ENCODE results near the gene MMP14.

The MMP14 gene

DNA sequence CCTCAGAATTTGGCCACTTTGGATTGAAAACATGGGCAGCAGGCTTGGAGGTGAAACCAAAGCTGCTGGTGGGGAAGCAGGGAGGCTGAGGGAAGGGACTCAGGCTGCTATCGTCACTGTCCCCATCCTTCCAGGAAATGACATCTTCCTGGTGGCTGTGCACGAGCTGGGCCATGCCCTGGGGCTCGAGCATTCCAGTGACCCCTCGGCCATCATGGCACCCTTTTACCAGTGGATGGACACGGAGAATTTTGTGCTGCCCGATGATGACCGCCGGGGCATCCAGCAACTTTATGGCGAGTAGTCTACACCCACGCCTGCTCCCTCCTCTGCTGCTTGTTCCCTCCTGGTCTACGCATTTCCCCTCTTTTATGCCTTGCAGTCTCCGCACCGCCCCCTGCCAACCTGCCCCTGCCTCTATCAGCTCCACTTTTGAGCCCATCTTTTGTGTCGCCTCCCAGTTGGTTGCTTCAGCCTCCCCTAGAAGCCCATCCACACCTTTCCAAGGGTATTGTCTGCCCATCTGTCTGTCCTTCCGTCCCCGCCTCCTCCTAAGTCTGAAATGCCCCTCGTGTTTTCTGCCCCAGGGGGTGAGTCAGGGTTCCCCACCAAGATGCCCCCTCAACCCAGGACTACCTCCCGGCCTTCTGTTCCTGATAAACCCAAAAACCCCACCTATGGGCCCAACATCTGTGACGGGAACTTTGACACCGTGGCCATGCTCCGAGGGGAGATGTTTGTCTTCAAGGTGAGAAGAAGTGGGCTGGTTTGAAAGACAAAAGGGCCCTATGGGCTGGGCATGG lies 6.9 kb downstream of the MMP14 start:
- no peak overlapping the region for H3K4me3 ChIP-seq (ENCODE audit: low read depth, low read length)
- TF ChIP-seq, protein P1, sequence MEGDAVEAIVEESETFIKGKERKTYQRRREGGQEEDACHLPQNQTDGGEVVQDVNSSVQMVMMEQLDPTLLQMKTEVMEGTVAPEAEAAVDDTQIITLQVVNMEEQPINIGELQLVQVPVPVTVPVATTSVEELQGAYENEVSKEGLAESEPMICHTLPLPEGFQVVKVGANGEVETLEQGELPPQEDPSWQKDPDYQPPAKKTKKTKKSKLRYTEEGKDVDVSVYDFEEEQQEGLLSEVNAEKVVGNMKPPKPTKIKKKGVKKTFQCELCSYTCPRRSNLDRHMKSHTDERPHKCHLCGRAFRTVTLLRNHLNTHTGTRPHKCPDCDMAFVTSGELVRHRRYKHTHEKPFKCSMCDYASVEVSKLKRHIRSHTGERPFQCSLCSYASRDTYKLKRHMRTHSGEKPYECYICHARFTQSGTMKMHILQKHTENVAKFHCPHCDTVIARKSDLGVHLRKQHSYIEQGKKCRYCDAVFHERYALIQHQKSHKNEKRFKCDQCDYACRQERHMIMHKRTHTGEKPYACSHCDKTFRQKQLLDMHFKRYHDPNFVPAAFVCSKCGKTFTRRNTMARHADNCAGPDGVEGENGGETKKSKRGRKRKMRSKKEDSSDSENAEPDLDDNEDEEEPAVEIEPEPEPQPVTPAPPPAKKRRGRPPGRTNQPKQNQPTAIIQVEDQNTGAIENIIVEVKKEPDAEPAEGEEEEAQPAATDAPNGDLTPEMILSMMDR (IDR thresholded peaks at IDR 0.05; ENCODE audit: low read depth, low read length): no peak

DNA sequence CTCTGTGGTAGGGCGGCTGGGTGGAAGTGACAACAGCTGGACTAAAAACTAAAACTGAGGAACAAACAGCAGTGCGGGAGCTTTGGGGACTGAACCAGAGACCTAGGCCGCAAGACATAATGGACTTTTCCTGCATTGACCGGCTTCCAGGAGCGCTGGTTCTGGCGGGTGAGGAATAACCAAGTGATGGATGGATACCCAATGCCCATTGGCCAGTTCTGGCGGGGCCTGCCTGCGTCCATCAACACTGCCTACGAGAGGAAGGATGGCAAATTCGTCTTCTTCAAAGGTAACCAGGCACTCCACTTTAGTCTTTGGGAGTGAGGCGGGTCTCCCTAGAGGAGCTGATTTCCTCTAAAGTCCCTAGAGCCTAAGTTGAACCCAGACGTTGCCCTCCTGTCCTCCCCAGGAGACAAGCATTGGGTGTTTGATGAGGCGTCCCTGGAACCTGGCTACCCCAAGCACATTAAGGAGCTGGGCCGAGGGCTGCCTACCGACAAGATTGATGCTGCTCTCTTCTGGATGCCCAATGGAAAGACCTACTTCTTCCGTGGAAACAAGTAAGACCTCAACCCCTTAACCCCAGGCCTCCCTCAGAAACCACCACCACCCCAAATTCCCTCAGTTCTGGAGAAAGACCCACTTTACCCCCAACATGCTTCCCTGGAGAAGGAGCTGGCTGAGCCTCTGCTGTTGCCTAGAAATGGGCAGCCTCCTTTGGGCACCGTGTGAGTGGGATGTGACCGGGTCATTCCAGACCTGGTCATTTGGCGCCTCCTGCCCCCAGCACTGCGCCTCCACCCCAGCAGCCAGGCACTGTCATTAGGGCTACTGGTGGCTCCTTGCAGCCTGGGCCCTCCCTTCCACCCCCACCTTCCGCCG lies 8.1 kb downstream of the MMP14 start:
- TF ChIP-seq, protein P1 (IDR thresholded peaks at IDR 0.05; ENCODE audit: low read depth, low read length): no peak
- H3K4me3 ChIP-seq (ENCODE audit: low read depth, low read length): no peak overlapping the region

DNA sequence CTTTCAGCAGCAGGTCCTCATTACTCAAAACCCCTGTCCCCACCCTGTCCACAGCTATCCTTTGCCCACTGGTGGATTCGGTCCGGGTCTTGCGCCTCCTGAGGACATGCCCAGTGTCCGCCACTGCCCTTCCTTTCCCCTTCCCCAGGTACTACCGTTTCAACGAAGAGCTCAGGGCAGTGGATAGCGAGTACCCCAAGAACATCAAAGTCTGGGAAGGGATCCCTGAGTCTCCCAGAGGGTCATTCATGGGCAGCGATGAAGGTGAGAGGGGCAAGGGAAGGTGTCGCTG lies 8.7 kb downstream of the MMP14 start:
- TF ChIP-seq, protein P1 (IDR thresholded peaks at IDR 0.05; ENCODE audit: low read depth, low read length): no peak
- no peak overlapping the region for H3K4me3 ChIP-seq (ENCODE audit: low read depth, low read length)

DNA sequence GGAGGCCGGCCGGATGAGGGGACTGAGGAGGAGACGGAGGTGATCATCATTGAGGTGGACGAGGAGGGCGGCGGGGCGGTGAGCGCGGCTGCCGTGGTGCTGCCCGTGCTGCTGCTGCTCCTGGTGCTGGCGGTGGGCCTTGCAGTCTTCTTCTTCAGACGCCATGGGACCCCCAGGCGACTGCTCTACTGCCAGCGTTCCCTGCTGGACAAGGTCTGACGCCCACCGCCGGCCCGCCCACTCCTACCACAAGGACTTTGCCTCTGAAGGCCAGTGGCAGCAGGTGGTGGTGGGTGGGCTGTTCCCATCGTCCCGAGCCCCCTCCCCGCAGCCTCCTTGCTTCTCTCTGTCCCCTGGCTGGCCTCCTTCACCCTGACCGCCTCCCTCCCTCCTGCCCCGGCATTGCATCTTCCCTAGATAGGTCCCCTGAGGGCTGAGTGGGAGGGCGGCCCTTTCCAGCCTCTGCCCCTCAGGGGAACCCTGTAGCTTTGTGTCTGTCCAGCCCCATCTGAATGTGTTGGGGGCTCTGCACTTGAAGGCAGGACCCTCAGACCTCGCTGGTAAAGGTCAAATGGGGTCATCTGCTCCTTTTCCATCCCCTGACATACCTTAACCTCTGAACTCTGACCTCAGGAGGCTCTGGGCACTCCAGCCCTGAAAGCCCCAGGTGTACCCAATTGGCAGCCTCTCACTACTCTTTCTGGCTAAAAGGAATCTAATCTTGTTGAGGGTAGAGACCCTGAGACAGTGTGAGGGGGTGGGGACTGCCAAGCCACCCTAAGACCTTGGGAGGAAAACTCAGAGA lies 9.6 kb downstream of the MMP14 start:
- TF ChIP-seq, protein P1 (IDR thresholded peaks at IDR 0.05; ENCODE audit: low read depth, low read length): no peak
- no peak overlapping the region for H3K4me3 ChIP-seq (ENCODE audit: low read depth, low read length)

DNA sequence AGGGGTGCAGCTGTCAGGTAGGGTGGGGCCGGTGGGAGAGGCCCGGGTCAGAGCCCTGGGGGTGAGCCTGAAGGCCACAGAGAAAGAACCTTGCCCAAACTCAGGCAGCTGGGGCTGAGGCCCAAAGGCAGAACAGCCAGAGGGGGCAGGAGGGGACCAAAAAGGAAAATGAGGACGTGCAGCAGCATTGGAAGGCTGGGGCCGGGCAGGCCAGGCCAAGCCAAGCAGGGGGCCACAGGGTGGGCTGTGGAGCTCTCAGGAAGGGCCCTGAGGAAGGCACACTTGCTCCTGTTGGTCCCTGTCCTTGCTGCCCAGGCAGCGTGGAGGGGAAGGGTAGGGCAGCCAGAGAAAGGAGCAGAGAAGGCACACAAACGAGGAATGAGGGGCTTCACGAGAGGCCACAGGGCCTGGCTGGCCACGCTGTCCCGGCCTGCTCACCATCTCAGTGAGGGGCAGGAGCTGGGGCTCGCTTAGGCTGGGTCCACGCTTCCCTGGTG lies 10.5 kb downstream of the MMP14 start:
- no peak overlapping the region for H3K4me3 ChIP-seq (ENCODE audit: low read depth, low read length)
- TF ChIP-seq, protein P1 (IDR thresholded peaks at IDR 0.05; ENCODE audit: low read depth, low read length): no peak

DNA sequence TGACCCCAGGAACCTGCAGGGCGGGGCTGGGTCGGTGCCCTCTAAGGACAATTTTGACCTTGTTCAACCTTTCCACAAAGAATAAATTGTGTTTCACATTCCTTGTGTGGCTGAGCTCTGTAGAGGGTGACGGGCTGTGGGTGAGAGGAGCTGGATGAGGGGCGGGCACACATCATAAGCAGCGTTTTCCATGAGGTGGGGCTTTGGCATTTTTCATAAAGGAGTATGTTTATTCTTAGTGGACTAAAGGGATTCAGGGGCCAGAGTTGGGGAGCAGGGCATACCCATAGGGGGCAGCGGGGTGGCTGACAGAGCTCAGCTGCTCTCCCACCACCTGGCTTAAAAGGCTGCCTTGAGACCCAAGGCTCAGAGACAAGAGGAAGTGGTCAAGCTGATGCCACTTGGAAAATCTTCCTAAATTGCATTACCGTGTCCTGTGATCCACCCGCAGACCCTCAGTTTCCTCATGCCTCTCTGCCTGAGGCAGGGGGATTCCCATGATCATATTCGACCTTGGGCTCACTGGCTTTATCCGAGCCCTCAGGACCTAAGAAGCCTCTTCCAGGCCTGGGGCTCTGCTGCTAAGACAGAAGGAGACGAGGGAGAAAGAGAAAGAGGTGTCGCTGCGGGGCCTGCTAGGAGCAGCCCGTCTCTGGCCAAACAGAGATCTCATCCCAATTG lies 11.4 kb downstream of the MMP14 start:
- TF ChIP-seq, protein P1 (IDR thresholded peaks at IDR 0.05; ENCODE audit: low read depth, low read length): no peak

More for the DNA sequence above, 11.4 kb downstream of the MMP14 start:
- no peak overlapping the region for H3K4me3 ChIP-seq (ENCODE audit: low read depth, low read length)
